ENCODE results near the gene PUM1.
A peak's percentile ranks its signal among the peaks of the same experiment; 100 is the strongest.
"Not testable (repeated sequence)": the region's sequence is repeated elsewhere in the genome, so short reads cannot be mapped to it uniquely, and the experiment has no call there.

Gene PUM1

DNA sequence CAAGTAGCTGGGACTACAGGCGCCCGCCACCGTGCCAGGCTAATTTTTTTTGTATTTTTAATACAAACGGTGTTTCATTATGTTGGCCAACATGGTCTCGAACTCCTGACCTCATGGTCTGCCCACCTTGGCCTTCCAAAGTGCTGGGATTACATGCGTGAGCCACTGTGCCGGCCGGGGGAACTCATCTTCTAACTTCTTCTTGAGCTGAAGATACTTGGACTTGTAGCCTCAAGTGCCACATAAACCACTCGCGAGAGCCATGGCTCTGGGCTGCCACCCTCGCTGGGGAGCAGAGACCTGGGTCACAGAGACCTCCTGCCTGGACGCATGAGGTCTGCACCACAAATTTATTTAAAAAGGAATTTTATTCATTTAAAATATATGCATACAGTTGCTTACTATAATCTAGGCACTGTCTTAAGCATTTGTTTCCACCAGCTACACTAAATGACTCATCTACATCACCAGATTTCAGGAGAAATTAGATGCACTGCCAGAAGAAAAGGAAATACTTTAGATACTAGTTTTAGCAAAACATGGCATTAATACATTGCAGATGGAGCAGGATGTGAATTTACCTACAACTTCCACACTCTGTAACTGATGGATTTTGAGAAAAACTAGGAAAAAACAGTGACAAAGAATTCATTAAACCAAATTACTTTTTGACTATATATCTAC lies 29.9 kb upstream of the PUM1 start:
- DNase-seq (ENCODE audit: extremely low spot score): no peak
- ChIA-PET CTCF (no interaction called here), POLR2A (no interaction called here)
- TF ChIP-seq, protein P1, sequence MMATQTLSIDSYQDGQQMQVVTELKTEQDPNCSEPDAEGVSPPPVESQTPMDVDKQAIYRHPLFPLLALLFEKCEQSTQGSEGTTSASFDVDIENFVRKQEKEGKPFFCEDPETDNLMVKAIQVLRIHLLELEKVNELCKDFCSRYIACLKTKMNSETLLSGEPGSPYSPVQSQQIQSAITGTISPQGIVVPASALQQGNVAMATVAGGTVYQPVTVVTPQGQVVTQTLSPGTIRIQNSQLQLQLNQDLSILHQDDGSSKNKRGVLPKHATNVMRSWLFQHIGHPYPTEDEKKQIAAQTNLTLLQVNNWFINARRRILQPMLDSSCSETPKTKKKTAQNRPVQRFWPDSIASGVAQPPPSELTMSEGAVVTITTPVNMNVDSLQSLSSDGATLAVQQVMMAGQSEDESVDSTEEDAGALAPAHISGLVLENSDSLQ (IDR thresholded peaks at IDR 0.05): no peak
- TF ChIP-seq NFRKB (IDR thresholded peaks at IDR 0.05) (no peak), TARDBP (IDR thresholded peaks at IDR 0.05) (no peak), LEF1 (IDR thresholded peaks at IDR 0.05; ENCODE audit: borderline replicate concordance) (no peak)

DNA sequence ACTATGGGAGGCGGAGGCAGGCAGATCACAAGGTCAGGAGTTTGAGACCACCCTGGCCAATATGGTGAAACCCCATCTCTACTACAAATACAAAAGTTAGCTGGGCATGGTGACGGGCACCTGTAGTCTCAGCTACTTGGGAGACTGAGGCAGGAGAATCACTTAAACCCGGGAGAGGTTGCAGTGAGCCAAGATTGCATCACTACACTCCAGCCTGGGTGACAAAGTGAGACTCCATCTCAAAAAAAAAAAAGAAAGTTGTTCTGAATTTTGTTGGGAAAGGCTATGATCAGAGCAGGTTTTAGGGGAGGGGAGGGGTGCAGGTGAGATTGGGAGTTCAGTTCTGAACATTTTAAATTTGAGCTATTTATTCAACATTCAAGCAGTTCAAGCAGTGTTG lies 22.6 kb upstream of the PUM1 start:
- CTCF ChIA-PET; DNase-seq (ENCODE audit: extremely low spot score): not testable (repeated sequence)
- POLR2A ChIA-PET: interaction anchor here (1.3 kb wide), 1 partner anchor 23 kb away, joined by 7 read pairs; the partner anchor contains the start of gene PUM1

DNA sequence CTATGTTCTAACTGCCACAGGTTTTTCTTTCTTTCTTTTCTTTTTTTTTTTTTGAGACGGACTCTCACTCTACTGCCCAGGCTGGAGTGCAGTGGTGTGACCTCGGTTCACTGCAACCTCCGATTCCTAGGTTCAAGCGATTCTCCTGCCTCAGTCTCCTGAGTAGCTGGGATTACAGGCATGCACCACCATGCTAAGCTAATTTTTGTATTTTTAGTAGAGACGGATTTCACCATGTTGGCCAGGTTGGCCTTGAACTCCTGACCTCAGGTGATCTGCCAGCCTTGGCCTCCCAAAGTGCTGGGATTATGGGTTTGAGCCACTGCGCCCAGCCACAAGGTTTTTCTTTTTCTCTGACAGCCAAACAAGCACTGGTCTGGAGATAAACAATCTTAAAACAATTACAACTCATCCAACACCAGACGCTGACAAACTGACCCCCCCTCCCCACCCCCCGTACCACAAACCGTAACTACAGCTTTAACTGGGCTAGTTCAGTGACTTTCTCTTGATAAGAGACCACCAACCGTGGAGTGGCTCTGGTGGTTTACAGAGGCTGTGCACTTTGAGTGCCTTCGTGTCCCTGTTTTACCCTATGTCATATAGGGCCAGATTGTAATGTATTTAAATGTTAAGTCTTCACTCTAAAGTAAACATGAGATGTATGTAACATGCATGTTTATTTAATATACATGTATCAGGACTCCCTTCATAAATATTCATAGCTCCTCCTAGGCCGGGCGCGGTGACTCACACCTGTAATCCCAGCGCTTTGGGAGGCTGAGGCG lies 19.5 kb upstream of the PUM1 start:
- POLR2A ChIA-PET: no interaction called here
- DNase-seq (ENCODE audit: extremely low spot score): no peak
- TF ChIP-seq FOXA1 (IDR thresholded peaks at IDR 0.05) (no peak), LEF1 (IDR thresholded peaks at IDR 0.05; ENCODE audit: borderline replicate concordance) (no peak), SUZ12 (IDR thresholded peaks at IDR 0.05) (no peak), SP1 (IDR thresholded peaks at IDR 0.05) (no peak), TARDBP (IDR thresholded peaks at IDR 0.05) (no peak), FOXK2 (IDR thresholded peaks at IDR 0.05) (no peak), FOXM1 (IDR thresholded peaks at IDR 0.05; ENCODE audit: borderline replicate concordance) (no peak), ZNF384 (IDR thresholded peaks at IDR 0.05) (no peak), ARNT (IDR thresholded peaks at IDR 0.05) (no peak), CTBP1 (IDR thresholded peaks at IDR 0.05; ENCODE audit: borderline replicate concordance) (no peak), BHLHE40 (IDR thresholded peaks at IDR 0.05; ENCODE audit: borderline replicate concordance) (no peak)
- CTCF ChIA-PET: no interaction called here

DNA sequence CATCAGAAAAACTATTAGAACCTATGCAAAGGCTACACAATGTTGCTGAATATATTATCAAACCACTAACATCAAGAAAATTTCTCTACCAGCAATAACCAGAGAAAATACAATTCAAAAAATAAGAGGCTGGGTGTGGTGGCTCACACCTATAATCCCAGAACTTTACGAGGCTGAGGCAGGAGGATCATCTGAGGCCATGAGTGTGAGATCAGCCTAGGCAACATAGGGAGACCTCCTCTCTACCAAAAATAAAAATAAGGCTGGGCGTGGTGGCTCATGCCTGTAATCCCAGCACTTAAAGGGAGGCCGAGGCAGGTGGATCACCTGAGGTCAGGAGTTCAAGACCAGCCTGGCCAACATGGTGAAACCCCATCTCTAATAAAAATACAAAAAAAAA lies 16.9 kb upstream of the PUM1 start:
- ChIA-PET CTCF (interaction anchor here (0.6 kb wide), 1 partner anchor 31 kb away, joined by 3 read pairs; no protein-coding TSS in a partner anchor), POLR2A (interaction anchor here (1.1 kb wide), 1 partner anchor 17 kb away, joined by 3 read pairs; no protein-coding TSS in a partner anchor)
- TF ChIP-seq NFRKB (IDR thresholded peaks at IDR 0.05) (no peak), SP1 (IDR thresholded peaks at IDR 0.05) (no peak), L3MBTL2 (conservative IDR thresholded peaks at IDR 0.05) (no peak)
- no peak for DNase-seq (ENCODE audit: extremely low spot score)

DNA sequence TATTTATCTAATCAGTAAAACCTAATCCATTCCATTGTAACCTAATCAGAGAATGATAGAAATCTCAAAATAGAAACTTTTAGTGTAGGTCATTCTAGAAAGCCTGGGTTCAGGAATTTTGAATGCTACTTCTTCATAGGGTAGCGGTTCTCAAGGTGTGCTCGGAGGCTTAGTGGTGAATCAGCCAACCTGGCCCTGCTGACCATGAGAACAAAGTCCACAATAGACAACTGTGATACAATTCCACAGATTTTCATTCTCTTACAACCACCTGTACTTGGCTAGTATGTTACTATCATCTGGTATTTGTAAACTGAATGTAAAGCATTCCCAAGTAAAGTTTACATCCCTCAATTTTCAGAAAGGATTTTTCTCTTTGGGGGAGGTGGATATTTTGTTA lies 7.5 kb upstream of the PUM1 start:
- no peak for DNase-seq (ENCODE audit: extremely low spot score)
- CTCF ChIA-PET: no interaction called here
- POLR2A ChIA-PET: interaction anchor here (1.9 kb wide), 1 partner anchor 8 kb away, joined by 8 read pairs; the partner anchor contains the start of gene PUM1
- TF ChIP-seq ELF4 (IDR thresholded peaks at IDR 0.05) (no peak), SP1 (IDR thresholded peaks at IDR 0.05) (no peak), L3MBTL2 (conservative IDR thresholded peaks at IDR 0.05) (no peak), SUZ12 (IDR thresholded peaks at IDR 0.05) (no peak), ARNT (IDR thresholded peaks at IDR 0.05) (no peak), TARDBP (IDR thresholded peaks at IDR 0.05) (no peak), FOXA1 (IDR thresholded peaks at IDR 0.05) (no peak), FOXM1 (IDR thresholded peaks at IDR 0.05; ENCODE audit: borderline replicate concordance) (no peak), CTBP1 (IDR thresholded peaks at IDR 0.05; ENCODE audit: borderline replicate concordance) (no peak), BHLHE40 (IDR thresholded peaks at IDR 0.05; ENCODE audit: borderline replicate concordance) (no peak), NFRKB (IDR thresholded peaks at IDR 0.05) (no peak), HDGF (IDR thresholded peaks at IDR 0.05; ENCODE audit: borderline replicate concordance) (no peak), FOXK2 (IDR thresholded peaks at IDR 0.05) (no peak), ZNF384 (IDR thresholded peaks at IDR 0.05) (no peak)
- TF ChIP-seq, protein P1 (IDR thresholded peaks at IDR 0.05): no peak

DNA sequence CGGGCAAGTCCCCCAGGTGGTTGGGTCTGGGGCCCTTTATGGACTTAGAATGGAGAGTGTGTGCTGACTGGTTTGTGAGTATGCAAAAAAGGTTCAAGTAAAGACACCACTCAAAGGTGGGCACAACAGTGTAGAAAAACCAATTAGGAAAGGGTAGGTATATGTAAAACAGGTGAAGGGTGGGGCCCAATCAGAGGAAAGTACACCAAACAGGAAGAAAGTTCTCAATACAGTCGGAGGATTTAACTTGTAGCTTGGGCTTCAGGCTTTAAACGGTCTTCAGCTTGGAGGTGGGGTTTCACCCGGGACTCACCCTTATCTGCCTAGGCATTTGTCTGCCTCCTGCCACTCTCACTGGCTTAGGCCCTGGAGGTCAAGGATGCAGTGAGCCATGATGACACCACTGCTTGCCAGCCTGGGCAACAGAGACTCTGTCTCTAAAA lies 6.8 kb upstream of the PUM1 start:
- CTCF ChIA-PET: no interaction called here
- DNase-seq (ENCODE audit: extremely low spot score): no peak
- POLR2A ChIA-PET: no interaction called here
- TF ChIP-seq, protein P1 (IDR thresholded peaks at IDR 0.05): peak; percentile 9; the same call in 1 of the 2 replicates
- TF ChIP-seq BHLHE40 (IDR thresholded peaks at IDR 0.05; ENCODE audit: borderline replicate concordance) (no peak), LEF1 (IDR thresholded peaks at IDR 0.05; ENCODE audit: borderline replicate concordance) (no peak), CTBP1 (IDR thresholded peaks at IDR 0.05; ENCODE audit: borderline replicate concordance) (no peak), ZNF384 (IDR thresholded peaks at IDR 0.05) (no peak), ELF4 (IDR thresholded peaks at IDR 0.05) (no peak), HDGF (IDR thresholded peaks at IDR 0.05; ENCODE audit: borderline replicate concordance) (no peak), SUZ12 (IDR thresholded peaks at IDR 0.05) (no peak)

Measured in HEK293T (cell line).